SJSA1 (cell line): ENCODE results near the gene SFXN2. TPM values are rescaled to one million over a fixed set of nuclear protein-coding genes. Genes with fewer than 3 reads are reported as not detected.
"Not testable (repeated sequence)": the region's sequence is repeated elsewhere in the genome, so short reads cannot be mapped to it uniquely, and the experiment has no call there.

ENCODE experiments used
- DNase-seq, 2 experiments: peaks; one replicate each; pipeline ENCODE4 v3.0.0-alpha.2; 2015 to 2020; ENCODE audit warnings: low spot score in 2 of 2, low read depth in 1 of 2
- H3K27ac ChIP-seq: fragments of 250-450 bp; sonication (Bioruptor Pico); 2 replicates; pipeline ENCODE4 v1.5.1; 2020; ENCODE audit warnings: mild to moderate bottlenecking, moderate library complexity
- H3K27me3 ChIP-seq: fragments of 250-450 bp; sonication (Bioruptor Pico); replicated peaks from 2 replicates; pipeline ENCODE4 v1.5.1; 2020; ENCODE audit warnings: mild to moderate bottlenecking, moderate library complexity
- H3K36me3 ChIP-seq: fragments of 250-450 bp; sonication (Bioruptor Pico); 2 replicates; pipeline ENCODE4 v1.5.1; 2020; ENCODE audit warnings: mild to moderate bottlenecking
- H3K4me1 ChIP-seq: fragments of 250-450 bp; sonication (Bioruptor Pico); replicated peaks from 2 replicates; pipeline ENCODE4 v1.6.1; 2021; ENCODE audit warnings: mild to moderate bottlenecking
- H3K4me3 ChIP-seq: fragments of 250-450 bp; sonication (Bioruptor Pico); 2 replicates; pipeline ENCODE4 v1.5.1; 2020; ENCODE audit warnings: mild to moderate bottlenecking
- H3K9me3 ChIP-seq: fragments of 250-450 bp; sonication (Bioruptor Pico); replicated peaks from 2 replicates; pipeline ENCODE4 v1.5.1; 2020; ENCODE audit warnings: mild to moderate bottlenecking
- total RNA-seq: library from RNA; depleted of rRNA; stranded (reverse); fragments of >200 nt; shearing (Covaris generic); gene quantifications from 2 replicates; pipeline ENCODE4 v1.2.3, GENCODE V29; 2014

Gene SFXN2
- total RNA-seq, 1 experiment from 2014 or later = 3.1 TPM

DNA sequence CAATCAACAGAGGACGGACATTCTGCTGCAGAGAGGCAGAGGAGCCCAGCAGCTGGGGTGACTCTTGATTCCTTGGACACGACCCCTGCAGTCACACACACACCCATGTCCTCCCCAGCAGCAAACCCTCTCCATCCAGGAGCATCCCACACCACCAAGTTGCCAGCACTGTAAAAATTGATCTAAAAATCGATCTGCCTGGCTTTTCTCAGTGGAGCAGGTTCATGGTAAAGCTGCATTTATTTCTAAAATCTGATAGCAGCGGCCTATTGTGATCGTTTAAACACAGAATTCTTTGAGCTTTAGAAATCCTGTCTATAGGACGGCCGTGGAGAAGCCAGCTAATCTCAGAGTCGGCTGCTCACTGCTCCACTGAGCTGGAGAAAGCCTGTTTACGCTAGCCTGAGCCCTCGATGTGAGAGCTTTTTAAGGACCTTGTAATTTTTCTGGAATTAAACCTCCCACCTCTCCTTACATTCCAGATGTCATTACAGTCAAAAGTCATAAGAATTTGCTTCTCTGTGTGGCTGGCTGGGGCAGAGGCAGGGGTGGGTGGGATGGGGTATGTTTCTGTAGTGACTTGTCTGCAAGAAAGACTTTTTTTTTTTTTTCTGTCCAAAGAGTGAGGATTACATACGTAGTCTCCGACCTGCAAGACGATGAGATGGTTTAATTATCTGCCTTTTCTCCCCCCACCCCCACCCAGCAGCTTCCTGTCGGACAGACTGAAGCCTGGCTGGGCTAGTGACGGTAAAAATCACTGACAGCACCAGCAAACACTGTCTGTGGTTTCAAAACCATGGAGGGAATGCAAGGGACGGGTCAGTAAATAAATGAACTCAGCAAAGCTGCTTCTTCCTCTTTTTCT, 38.5 kb upstream of the SFXN2 start:
- H3K4me3 ChIP-seq = no peak overlapping the region

DNA sequence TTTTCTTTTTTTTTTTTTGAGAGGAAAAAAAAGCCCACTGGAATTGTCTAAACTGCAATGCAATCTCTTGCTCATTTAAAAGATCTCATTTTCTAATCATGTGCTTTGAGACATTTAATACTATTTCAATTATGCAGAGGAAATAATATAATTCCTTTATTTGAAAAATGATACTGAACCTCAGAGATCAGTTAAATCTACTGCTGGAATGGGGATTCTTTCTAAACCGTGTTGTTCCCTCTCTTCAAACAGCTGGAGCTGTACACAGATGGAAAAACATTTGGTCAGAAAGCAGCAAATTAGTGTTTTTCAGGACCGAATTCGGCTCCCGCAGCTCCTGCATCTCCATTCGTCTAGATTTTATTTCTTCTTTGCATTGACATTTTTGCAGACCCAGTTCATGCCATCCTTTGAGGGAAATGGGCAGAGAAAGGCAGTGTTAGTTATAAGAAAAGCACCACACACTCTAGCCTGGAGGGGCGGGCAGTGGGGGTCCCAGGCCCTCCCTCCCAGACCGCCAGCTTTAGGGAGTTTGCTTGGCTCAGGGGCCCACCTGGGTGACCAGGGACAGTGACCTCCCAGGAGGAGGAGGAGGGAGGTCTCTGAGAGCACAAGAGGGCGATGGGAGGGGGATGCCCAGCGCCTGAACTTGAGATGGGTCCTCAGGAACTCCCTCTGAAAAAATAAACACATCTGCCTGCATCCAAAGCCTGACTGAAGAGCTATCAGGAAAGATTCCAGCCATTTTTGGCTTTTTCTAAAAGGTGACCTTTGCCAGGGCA, 37.7 kb upstream of the SFXN2 start:
- no peaks in the 10 kb centered on the region for H3K9me3 ChIP-seq
- H3K27ac ChIP-seq = peak overlapping the region; percentile 62
- H3K27me3 ChIP-seq = no peaks in the 10 kb centered on the region
- peaks cover 54% of the 10 kb centered on the region for H3K4me1 ChIP-seq
- no peak overlapping the region for H3K4me3 ChIP-seq
- DNase-seq = peak in 1 of 2 experiments; percentile 58
- H3K36me3 ChIP-seq = peaks cover 3% of the 10 kb centered on the region

More for the DNA sequence above, 38.5 kb upstream of the SFXN2 start:
- Histone ChIP-seq H3K36me3 (no peaks in the 10 kb centered on the region), H3K9me3 (no peaks in the 10 kb centered on the region), H3K27ac (peak overlapping the region; percentile 72), H3K4me1 (peaks cover 54% of the 10 kb centered on the region), H3K27me3 (no peaks in the 10 kb centered on the region)
- peak; percentile 88 to 91 for DNase-seq

DNA sequence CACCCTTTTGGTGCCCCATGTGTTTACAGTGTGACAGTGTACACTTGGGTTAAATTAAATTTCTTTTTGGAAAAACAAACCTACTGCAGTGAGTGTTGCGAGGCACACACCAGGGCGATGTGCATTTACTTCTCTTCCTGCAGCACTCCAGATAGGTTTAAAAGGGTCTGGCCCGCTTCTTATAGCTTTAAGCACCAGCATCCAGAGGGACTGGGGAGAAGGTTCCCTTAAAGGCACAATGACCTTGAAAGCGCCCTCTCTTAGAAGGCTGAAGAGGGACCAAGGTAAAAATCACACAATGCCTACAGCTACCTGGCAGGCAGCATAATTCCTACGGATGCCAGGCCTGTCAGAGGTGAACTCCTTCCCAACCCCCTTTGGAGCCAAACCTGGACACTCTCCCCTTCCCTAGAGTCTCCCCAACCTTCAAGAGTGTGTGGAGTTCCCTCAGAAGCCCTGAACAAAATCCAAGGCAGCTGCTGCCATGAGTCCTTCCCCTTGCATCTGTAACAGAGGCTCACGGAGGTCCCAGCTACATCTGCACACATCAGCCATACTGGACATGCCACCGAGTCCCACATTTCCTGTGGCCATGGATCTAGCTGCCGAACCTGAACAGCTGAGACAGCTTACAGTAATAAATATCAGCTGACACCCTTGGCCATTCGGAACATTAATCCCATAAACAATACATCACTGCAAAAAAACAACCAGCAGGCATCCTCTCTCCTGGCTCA, 36.9 kb upstream of the SFXN2 start:
- H3K4me3 ChIP-seq = no peak overlapping the region
- no peak for DNase-seq
- H3K27ac ChIP-seq = peak overlapping the region; percentile 62; the same call in 1 of the 2 replicates
- H3K36me3 ChIP-seq = peaks cover 3% of the 10 kb centered on the region
- no peaks in the 10 kb centered on the region for H3K9me3 ChIP-seq
- peaks cover 54% of the 10 kb centered on the region for H3K4me1 ChIP-seq
- no peaks in the 10 kb centered on the region for H3K27me3 ChIP-seq

DNA sequence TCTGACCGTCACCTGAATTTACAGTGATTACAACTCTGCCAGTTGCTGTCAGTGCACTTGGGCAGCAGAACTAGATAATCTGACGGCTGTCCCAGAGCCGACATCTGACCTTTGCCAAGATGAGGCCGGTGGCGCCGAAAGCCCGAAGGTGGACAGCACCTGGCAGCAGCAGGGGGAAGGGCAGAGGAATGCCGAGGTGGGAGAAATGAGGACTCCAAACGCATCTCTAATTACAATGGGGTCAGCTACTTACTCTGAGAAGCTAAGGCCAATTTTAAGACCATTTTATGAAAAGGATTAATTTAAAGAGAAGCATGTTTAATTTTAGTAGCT, 36.4 kb upstream of the SFXN2 start:
- peaks cover 3% of the 10 kb centered on the region for H3K36me3 ChIP-seq
- no peak for DNase-seq
- no peak overlapping the region for H3K27ac ChIP-seq
- H3K4me1 ChIP-seq = peaks cover 54% of the 10 kb centered on the region
- no peaks in the 10 kb centered on the region for H3K27me3 ChIP-seq
- H3K9me3 ChIP-seq = no peaks in the 10 kb centered on the region
- no peak overlapping the region for H3K4me3 ChIP-seq

DNA sequence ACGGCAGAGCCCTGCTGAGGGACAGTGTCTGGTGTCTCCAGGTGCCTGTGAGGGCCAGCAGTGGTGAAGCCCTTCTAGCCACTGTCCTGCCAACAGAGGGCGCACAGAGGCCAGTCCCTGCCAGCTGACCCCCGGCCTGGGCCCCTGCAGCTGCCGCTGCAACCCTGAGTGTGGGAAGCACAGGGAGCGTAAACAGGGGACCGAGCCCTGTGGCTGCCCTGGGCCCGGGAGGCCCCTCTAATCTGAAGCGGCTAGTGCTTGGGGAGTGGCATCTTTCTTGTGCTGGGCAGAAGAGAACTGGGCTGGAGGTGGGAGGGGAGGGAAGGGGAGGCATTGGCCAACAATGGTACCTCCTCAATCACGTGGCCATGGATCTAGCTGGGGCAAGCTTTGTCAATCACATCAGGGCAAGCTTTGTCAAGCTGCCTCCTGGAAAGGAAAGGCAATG, 35.6 kb upstream of the SFXN2 start:
- Histone ChIP-seq H3K9me3 (no peaks in the 10 kb centered on the region), H3K27ac (no peak overlapping the region), H3K36me3 (peaks cover 6% of the 10 kb centered on the region), H3K4me3 (no peak overlapping the region), H3K27me3 (no peaks in the 10 kb centered on the region), H3K4me1 (peaks cover 50% of the 10 kb centered on the region)
- peak; percentile 65 to 80 for DNase-seq

DNA sequence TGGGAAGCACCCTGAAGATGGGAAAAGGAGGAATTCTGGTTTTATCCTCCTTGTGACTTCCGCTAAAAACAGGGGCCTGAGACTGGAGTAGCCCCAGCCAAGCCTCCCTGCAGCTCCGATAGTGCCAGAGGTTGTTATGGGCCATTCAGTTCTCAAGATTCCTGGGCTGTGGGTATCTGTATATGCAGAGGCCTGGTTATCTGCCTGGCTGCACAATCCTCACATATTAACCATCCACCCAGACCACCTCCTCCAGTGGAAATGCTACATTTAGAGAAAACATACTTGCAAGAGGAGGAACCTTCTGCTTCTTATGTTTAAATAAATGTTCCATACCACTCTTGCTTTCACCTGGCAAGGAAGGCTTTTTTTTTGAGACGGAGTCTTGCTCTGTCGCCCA, 34.8 kb upstream of the SFXN2 start:
- no peaks in the 10 kb centered on the region for H3K9me3 ChIP-seq
- H3K4me1 ChIP-seq = peaks cover 43% of the 10 kb centered on the region
- H3K4me3 ChIP-seq = no peak overlapping the region
- no peak overlapping the region for H3K27ac ChIP-seq
- peaks cover 11% of the 10 kb centered on the region for H3K36me3 ChIP-seq
- DNase-seq = no peak
- H3K27me3 ChIP-seq = no peaks in the 10 kb centered on the region

DNA sequence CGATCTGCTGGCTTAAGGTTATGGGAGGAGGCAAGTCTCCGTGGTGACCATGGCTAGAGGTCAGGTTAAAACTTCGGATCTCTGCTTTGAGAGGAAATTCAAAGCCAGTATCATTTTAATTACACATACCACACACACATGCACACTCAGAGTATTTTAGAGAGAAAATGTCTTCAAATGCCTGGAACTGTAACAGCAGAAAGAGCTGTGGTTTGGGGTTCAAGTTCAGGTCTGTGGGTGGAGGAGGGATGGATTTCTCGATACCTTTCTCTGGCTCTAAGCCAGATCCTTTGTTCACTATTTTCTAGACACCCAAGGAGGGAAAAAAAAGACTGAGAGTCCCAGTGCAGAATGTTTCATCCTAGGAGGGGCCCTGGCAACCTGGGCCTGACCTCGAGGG, 32.7 kb upstream of the SFXN2 start:
- Histone ChIP-seq H3K36me3 (peaks cover 20% of the 10 kb centered on the region), H3K4me1 (peaks cover 26% of the 10 kb centered on the region), H3K4me3 (no peak overlapping the region), H3K27me3 (no peaks in the 10 kb centered on the region), H3K9me3 (no peaks in the 10 kb centered on the region), H3K27ac (no peak overlapping the region)
- DNase-seq = no peak

DNA sequence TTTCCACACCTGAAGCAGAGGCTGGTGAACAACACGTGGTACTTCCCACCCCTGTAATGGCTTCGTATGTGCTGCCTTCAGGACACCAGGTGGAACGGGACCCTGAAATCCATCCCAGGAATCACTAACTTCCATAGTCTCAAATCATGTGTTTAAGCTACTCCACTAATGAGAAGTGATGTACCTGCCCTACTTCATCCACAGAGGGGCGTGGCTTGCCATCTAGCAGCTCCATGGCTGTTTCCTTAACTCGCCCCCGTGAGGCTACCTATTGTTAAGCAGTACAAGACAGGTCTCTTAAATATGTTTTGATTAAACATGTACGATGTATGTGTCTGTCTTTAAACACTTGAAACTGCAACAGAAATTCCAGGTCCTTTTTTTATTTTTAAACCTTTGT, 32.0 kb upstream of the SFXN2 start:
- Histone ChIP-seq H3K36me3 (peaks cover 20% of the 10 kb centered on the region), H3K27ac (no peak overlapping the region), H3K9me3 (no peaks in the 10 kb centered on the region), H3K4me1 (peaks cover 19% of the 10 kb centered on the region), H3K27me3 (no peaks in the 10 kb centered on the region), H3K4me3 (no peak overlapping the region)
- no peak for DNase-seq

DNA sequence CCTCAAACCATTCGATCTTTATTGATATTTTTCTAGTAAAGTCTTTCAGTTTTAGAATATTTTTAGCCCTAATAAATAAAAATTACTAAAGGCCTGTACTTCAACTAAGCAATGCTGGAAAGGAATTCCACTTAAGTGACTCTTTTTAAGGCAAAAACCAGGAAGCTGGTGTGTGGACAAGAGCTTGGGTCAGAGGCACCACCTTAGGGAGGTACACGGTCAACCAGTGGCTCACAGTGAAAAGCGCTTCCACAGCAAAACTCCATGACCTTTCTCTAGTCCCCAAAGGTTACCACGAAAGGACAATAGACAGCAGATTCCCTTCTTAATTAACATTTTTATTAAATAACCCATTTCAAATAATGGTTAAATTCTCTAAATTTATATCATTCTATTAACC, 31.5 kb upstream of the SFXN2 start:
- no peaks in the 10 kb centered on the region for H3K9me3 ChIP-seq
- no peak overlapping the region for H3K4me3 ChIP-seq
- no peak for DNase-seq

DNA sequence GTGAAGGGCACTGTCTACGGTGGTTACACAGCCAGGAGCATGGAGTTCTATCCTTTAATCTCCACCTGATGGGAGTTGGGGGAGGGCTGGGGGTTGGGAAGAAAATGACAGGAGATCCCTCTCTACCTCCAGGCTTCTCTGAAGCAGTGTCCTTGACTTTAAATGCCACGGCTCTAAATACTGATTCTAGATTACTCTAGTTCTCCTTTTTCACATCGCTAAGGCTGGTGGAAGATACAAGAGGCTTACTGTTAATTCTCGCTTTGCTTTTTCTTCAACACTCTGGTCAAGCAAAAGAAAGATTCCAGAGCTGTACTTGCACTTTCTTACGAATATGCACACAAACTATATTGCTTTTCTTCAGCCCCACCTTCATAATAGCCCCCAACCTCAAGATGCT, 30.7 kb upstream of the SFXN2 start:
- Histone ChIP-seq H3K9me3 (no peaks in the 10 kb centered on the region), H3K4me1 (peaks cover 6% of the 10 kb centered on the region), H3K36me3 (peaks cover 20% of the 10 kb centered on the region), H3K27ac (no peak overlapping the region), H3K27me3 (no peaks in the 10 kb centered on the region), H3K4me3 (no peak overlapping the region)
- DNase-seq = no peak

More for the DNA sequence above, 31.5 kb upstream of the SFXN2 start:
- Histone ChIP-seq H3K27ac (no peak overlapping the region), H3K27me3 (no peaks in the 10 kb centered on the region), H3K36me3 (peaks cover 20% of the 10 kb centered on the region), H3K4me1 (peaks cover 14% of the 10 kb centered on the region)

DNA sequence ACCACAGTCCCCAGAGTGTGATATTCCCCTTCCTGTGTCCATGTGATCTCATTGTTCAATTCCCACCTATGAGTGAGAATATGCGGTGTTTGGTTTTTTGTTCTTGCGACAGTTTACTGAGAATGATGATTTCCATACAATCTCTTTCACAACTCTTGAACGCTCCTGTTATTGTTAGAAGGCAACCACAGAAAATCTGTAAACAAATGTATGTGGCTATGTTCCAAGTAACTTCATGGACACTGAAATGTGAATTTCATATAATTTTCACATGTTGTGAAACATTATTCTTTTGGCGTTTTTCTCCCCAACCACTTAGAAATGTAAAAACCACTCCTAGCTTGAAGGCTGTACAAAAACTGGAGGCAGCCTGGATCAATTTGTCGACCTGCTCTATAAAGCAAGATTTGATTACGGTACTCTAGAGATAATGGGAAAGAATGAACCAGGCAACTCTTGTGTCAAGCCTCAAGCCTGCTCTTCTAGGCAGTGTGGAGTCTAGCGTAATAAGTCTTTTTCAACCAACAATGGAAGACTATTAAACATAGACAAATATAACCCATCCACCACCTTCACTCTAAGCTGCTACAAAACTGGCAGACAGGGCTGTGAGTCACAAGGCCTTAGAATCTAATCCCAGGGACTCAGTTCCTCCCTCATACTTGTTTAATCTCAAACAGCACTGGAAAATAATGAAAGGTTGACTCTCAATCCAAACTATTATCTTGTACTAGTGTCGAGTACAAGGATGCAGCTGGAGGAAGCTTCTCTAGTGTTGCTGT, 23.0 kb upstream of the SFXN2 start:
- peaks cover 10% of the 10 kb centered on the region for H3K4me1 ChIP-seq
- peak overlapping the region; percentile 15; the same call in 1 of the 2 replicates for H3K27ac ChIP-seq
- H3K27me3 ChIP-seq = no peaks in the 10 kb centered on the region
- H3K36me3 ChIP-seq = peaks cover 14% of the 10 kb centered on the region
- no peak overlapping the region for H3K4me3 ChIP-seq
- H3K9me3 ChIP-seq = no peaks in the 10 kb centered on the region
- DNase-seq = peak in 1 of 2 experiments; percentile 21

DNA sequence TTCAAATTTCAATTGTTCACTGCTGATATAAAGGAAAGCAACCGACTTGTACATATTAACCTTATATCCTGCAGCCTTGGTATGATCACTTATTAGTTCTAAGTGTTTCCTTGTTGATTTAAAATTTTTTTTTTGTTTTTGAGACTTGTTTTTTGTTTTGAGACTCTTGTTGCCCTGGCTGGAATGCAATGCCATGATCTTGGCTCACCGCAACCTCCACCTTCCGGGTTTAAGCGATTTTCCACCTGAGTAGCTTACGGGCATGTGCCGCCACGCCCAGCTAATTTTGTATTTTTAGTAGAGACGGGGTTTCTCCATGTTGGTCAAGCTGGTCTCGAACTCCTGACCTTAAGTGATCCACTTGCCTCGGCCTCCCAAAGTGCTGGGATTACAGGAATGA, 19.0 kb upstream of the SFXN2 start:
- H3K36me3 ChIP-seq = peaks cover 42% of the 10 kb centered on the region
- H3K27ac ChIP-seq, DNase-seq: not testable (repeated sequence)

DNA sequence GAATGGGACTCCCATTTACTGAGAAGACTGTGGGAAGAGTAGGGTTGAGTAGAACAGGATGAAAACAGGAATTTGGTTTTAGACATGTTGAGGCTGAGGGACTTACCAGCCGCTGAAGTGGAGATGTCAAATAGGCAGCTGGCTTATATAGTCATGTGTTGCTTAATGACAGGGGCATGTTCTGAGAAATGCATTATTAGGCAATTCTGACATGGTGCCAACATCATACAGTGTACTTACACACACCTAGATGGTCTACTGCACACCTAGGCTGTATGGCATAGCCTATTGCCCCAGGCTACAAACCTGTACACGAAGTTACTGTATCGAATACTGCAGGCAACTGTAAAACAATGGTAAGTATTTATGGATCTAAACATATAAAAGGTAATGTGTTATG, 17.7 kb upstream of the SFXN2 start:
- Histone ChIP-seq H3K27me3 (no peaks in the 10 kb centered on the region), H3K9me3 (no peaks in the 10 kb centered on the region), H3K4me1 (peaks cover 11% of the 10 kb centered on the region), H3K36me3 (peaks cover 46% of the 10 kb centered on the region), H3K27ac (no peak overlapping the region), H3K4me3 (no peak overlapping the region)
- DNase-seq = no peak

More for the DNA sequence above, 19.0 kb upstream of the SFXN2 start:
- not testable (repeated sequence) for H3K9me3 ChIP-seq, H3K27me3 ChIP-seq, H3K4me3 ChIP-seq
- peaks cover 10% of the 10 kb centered on the region for H3K4me1 ChIP-seq
